IMR-90 (cell line): Measurements from ENCODE around the gene RPL31. TPM values are rescaled to one million over a fixed set of nuclear protein-coding genes. Genes with fewer than 3 reads are reported as not detected.

Source experiments
- ATAC-seq: fragments of 200-7000 bp; cut with Tn5 transposase; 2 replicates; pipeline ENCODE4 v1.9.1; 2020; ENCODE audit warnings: low read depth, mild to moderate bottlenecking, moderate library complexity
- BruUV-seq: library from RNA; stranded (reverse); fragments of 400-500 nt; replicated peaks from 2 replicates; lab custom pipeline; 2021; lab: Mats Ljungman, UMichigan
- CTCF ChIA-PET: fragments of 300-600 bp; formaldehyde crosslinking; extraction: SDS; loops from one replicate; lab custom pipeline; 2021; ENCODE audit warnings: antibody characterized with exemption; lab: Yijun Ruan, JAX
- POLR2A ChIA-PET: fragments of 300-600 bp; sonication (Branson Sonifier 250); formaldehyde crosslinking; loops from one replicate; lab custom pipeline; 2022; ENCODE audit warnings: antibody characterized with exemption; ENCODE audit not compliant: unreplicated experiment; lab: Charles Lee
- DNase-seq: peaks from one replicate; pipeline ENCODE4 v3.0.0; 2013
- H2AFZ ChIP-seq: replicated peaks from 2 replicates; pipeline ENCODE3; 2013; ENCODE audit warnings: low read length, mild to moderate bottlenecking; ENCODE audit not compliant: poor library complexity
- H2AK5ac ChIP-seq: 2 replicates; pipeline ENCODE4 v1.6.1; 2013; ENCODE audit warnings: low read depth, low read length, inconsistent platforms
- H2AK9ac ChIP-seq: replicated peaks from 2 replicates; pipeline ENCODE3; 2013; ENCODE audit warnings: mild to moderate bottlenecking, low read depth, low read length, moderate library complexity; ENCODE audit not compliant: poor library complexity
- H2BK120ac ChIP-seq: 2 replicates; pipeline ENCODE4 v1.6.1; 2013; ENCODE audit warnings: low read depth, low read length, inconsistent platforms
- H2BK15ac ChIP-seq: 3 replicates; pipeline ENCODE4 v1.6.1; 2013; ENCODE audit warnings: low read depth, low read length, inconsistent platforms
- H2BK20ac ChIP-seq: 2 replicates; pipeline ENCODE4 v1.6.1; 2013; ENCODE audit warnings: low read depth, mild to moderate bottlenecking, inconsistent platforms, low read length, moderate library complexity
- H2BK5ac ChIP-seq: 2 replicates; pipeline ENCODE4 v1.6.1; 2013; ENCODE audit warnings: mild to moderate bottlenecking, low read depth, low read length, inconsistent platforms; ENCODE audit not compliant: poor library complexity, severe bottlenecking
- H3K14ac ChIP-seq: replicated peaks from 2 replicates; pipeline ENCODE4 v1.6.1; 2013; ENCODE audit warnings: low read depth, low read length, inconsistent platforms
- H3K18ac ChIP-seq: 2 replicates; pipeline ENCODE4 v1.6.1; 2013; ENCODE audit warnings: low read depth, low read length, control low read depth
- H3K23ac ChIP-seq: 2 replicates; pipeline ENCODE4 v1.6.1; 2013; ENCODE audit warnings: low read depth, low read length, inconsistent platforms
- H3K27ac ChIP-seq: 2 replicates; pipeline ENCODE4 v1.5.1; 2013; ENCODE audit warnings: mild to moderate bottlenecking, control low read depth, low read length; ENCODE audit not compliant: insufficient read depth
- H3K27me3 ChIP-seq: 2 replicates; pipeline ENCODE4 v1.6.1; 2013; ENCODE audit warnings: low read length; ENCODE audit not compliant: control insufficient read depth, insufficient read depth
- H3K36me3 ChIP-seq: 2 replicates; pipeline ENCODE4 v1.6.1; 2013; ENCODE audit warnings: low read length, mixed read lengths; ENCODE audit not compliant: control insufficient read depth, insufficient read depth
- H3K4ac ChIP-seq: 2 replicates; pipeline ENCODE4 v1.6.1; 2013; ENCODE audit warnings: low read depth, low read length, inconsistent platforms
- H3K4me1 ChIP-seq: 2 replicates; pipeline ENCODE4 v1.6.1; 2013; ENCODE audit warnings: low read length, mixed read lengths; ENCODE audit not compliant: control insufficient read depth, insufficient read depth
- H3K4me2 ChIP-seq: 2 replicates; pipeline ENCODE4 v1.6.1; 2013; ENCODE audit warnings: low read depth, mild to moderate bottlenecking, control low read depth, low read length, moderate library complexity
- H3K4me3 ChIP-seq: 2 replicates; pipeline ENCODE4 v1.5.1; 2013; ENCODE audit warnings: low read depth, mild to moderate bottlenecking, control low read depth, low read length, moderate library complexity; ENCODE audit not compliant: insufficient read depth
- H3K56ac ChIP-seq: 2 replicates; pipeline ENCODE4 v1.6.1; 2013; ENCODE audit warnings: low read length, inconsistent platforms; ENCODE audit not compliant: insufficient read depth; ENCODE audit errors: extremely low read depth
- H3K79me1 ChIP-seq, 2 experiments: 2 replicates each; pipeline ENCODE4 v1.6.1; 2013; ENCODE audit warnings: low read length in 2 of 2, inconsistent platforms in 1 of 2, low read depth in 1 of 2
- H3K9ac ChIP-seq: 2 replicates; pipeline ENCODE4 v1.6.1; 2013; ENCODE audit warnings: low read depth, low read length, control low read depth
- H3K9me1 ChIP-seq: 2 replicates; pipeline ENCODE4 v1.6.1; 2013; ENCODE audit warnings: low read length, inconsistent platforms; ENCODE audit not compliant: insufficient read depth
- H3K9me3 ChIP-seq: 2 replicates; pipeline ENCODE4 v1.6.1; 2013; ENCODE audit warnings: low read length; ENCODE audit not compliant: control insufficient read depth, insufficient read depth
- H4K20me1 ChIP-seq: 2 replicates; pipeline ENCODE4 v1.6.1; 2013; ENCODE audit warnings: low read length, inconsistent platforms; ENCODE audit not compliant: insufficient read depth
- H4K5ac ChIP-seq: 2 replicates; pipeline ENCODE4 v1.6.1; 2013; ENCODE audit warnings: mild to moderate bottlenecking, low read depth, low read length, control low read depth
- H4K8ac ChIP-seq, 2 experiments: 2 replicates each; pipeline ENCODE4 v1.6.1; 2013; ENCODE audit warnings: low read depth in 2 of 2, low read length in 2 of 2, control low read depth in 1 of 2, inconsistent platforms in 1 of 2
- H4K91ac ChIP-seq: 2 replicates; pipeline ENCODE4 v1.6.1; 2013; ENCODE audit warnings: low read depth, low read length, inconsistent platforms; ENCODE audit not compliant: insufficient read depth
- BHLHE40 ChIP-seq: fragments of 150-350 bp; IDR thresholded peaks from 2 replicates; pipeline ENCODE4 v1.6.1; 2016; ENCODE audit warnings: mild to moderate bottlenecking, low read depth, low read length
- CEBPB ChIP-seq: IDR thresholded peaks from 2 replicates; pipeline ENCODE4 v1.6.1; 2012; ENCODE audit warnings: low read depth, low read length, improper control_type of control experiment
- CTCF ChIP-seq: conservative IDR thresholded peaks from 2 replicates; pipeline ENCODE4 v1.5.1; 2012; ENCODE audit warnings: mild to moderate bottlenecking, low read depth, low read length, improper control_type of control experiment
- FOS ChIP-seq: fragments of 150-350 bp; IDR thresholded peaks from 2 replicates; pipeline ENCODE4 v1.6.1; 2016; ENCODE audit warnings: low read depth, low read length
- MAFK ChIP-seq: IDR thresholded peaks from 2 replicates; pipeline ENCODE4 v1.6.1; 2012; ENCODE audit warnings: low read depth, low read length, improper control_type of control experiment
- MAZ ChIP-seq: IDR thresholded peaks from 2 replicates; pipeline ENCODE4 v1.6.1; 2012; ENCODE audit warnings: low read depth, mild to moderate bottlenecking, low read length, improper control_type of control experiment, moderate library complexity, borderline replicate concordance
- MXI1 ChIP-seq: IDR thresholded peaks from 2 replicates; pipeline ENCODE4 v1.6.1; 2012; ENCODE audit warnings: low read depth, mild to moderate bottlenecking, low read length, moderate library complexity, borderline replicate concordance
- NFE2L2 ChIP-seq: fragments of 150-350 bp; IDR thresholded peaks from 2 replicates; pipeline ENCODE4 v1.6.1; 2016; ENCODE audit warnings: low read depth, mild to moderate bottlenecking, low read length
- POLR2A ChIP-seq: IDR thresholded peaks from 2 replicates; pipeline ENCODE4 v1.6.1; 2012; ENCODE audit warnings: mild to moderate bottlenecking, low read depth, low read length
- RFX5 ChIP-seq: IDR thresholded peaks from 2 replicates; pipeline ENCODE4 v1.8.0; 2012; ENCODE audit warnings: low read depth, mild to moderate bottlenecking, low read length, moderate library complexity
- SMC3 ChIP-seq: fragments of 150-350 bp; IDR thresholded peaks from 2 replicates; pipeline ENCODE4 v1.6.1; 2016; ENCODE audit warnings: low read depth, mild to moderate bottlenecking, antibody characterized with exemption, low read length, moderate library complexity
- WGBS, 2 experiments: methylation state at CpG; one replicate each; pipeline versions ENCODE4 v1.1.5 to v1.1.7; 2013; ENCODE audit warnings: missing lambda C conversion rate in 2 of 2; ENCODE audit not compliant: insufficient read length in 1 of 2; ENCODE audit errors: extremely low coverage in 2 of 2; 5-methylcytosine and 5-hydroxymethylcytosine counted together
- dilution Hi-C: fragments of 300-500 bp; cut with HindIII; formaldehyde crosslinking; loops from one replicate; pipeline ENCODE4 v1.14.3; 2018; ENCODE audit warnings: low sequenced_read_pairs; ENCODE audit not compliant: unreplicated experiment
- in situ Hi-C: fragments of 300-500 bp; cut with MboI; formaldehyde crosslinking; loops from 3 replicates; pipeline ENCODE4 v1.14.3; 2019; ENCODE audit warnings: low sequenced_read_pairs, inconsistent platforms, mixed read lengths
- intact Hi-C: fragments of 100-400 bp; cut with micrococcal nuclease; formaldehyde crosslinking; loops from 2 replicates; pipeline ENCODE4 v1.10.0; 2022
- polyA plus RNA-seq, 3 experiments: library from polyadenylated mRNA; depleted of rRNA; stranded (reverse); fragments of >200 nt; gene quantifications; 2 replicates each; pipeline ENCODE4 v1.2.3, GENCODE V29; 2012; ENCODE audit warnings: low replicate concordance in 1 of 3
- total RNA-seq: library from RNA; depleted of rRNA; stranded (reverse); fragments of >200 nt; gene quantifications from 2 replicates; pipeline ENCODE4 v1.2.3, GENCODE V29; 2012
- TF ChIP-seq, protein P1 (sequence below): fragments of 150-350 bp; IDR thresholded peaks from 2 replicates; pipeline ENCODE4 v1.6.1; 2017; ENCODE audit warnings: mild to moderate bottlenecking, antibody characterized with exemption, low read length, low read depth
- TF ChIP-seq, protein P2 (sequence below): fragments of 150-350 bp; IDR thresholded peaks from 2 replicates; pipeline ENCODE4 v1.6.1; 2016; ENCODE audit warnings: low read depth, mild to moderate bottlenecking, low read length, moderate library complexity, borderline replicate concordance

The RPL31 gene
- total and polyA plus RNA-seq, 2 of the 4 experiments (the other 2 are of a cell fraction): 358 to 2,908 TPM

- dilution Hi-C loops (no loop called here), in situ Hi-C loops (no loop called here), intact Hi-C loops (loop anchor here (5.0 kb wide), 1 partner anchor 268 kb away; no protein-coding TSS in a partner anchor)
- no peak overlapping the region for H3K4me3 ChIP-seq
- H3K9ac ChIP-seq: no peak overlapping the region
- H3K4me2 ChIP-seq: no peak overlapping the region
- H3K18ac ChIP-seq: no peak overlapping the region
- H2BK15ac ChIP-seq: no peak overlapping the region
- DNase-seq (no peak), ATAC-seq (no peak)
- H4K5ac ChIP-seq: no peak overlapping the region
- no peak overlapping the region for H3K23ac ChIP-seq
- H3K4ac ChIP-seq: no peak overlapping the region
- no peak overlapping the region for H2BK20ac ChIP-seq
- no peak overlapping the region for H3K27ac ChIP-seq
- BruUV-seq: no TSS peak
- H3K4me1 ChIP-seq: peaks cover 9% of the 10 kb centered on the region
- H4K20me1 ChIP-seq: peaks cover 28% of the 10 kb centered on the region
- peaks cover 23% of the 10 kb centered on the region for H3K9me1 ChIP-seq
- H3K56ac ChIP-seq: no peak overlapping the region
- H3K36me3 ChIP-seq: peaks cover 22% of the 10 kb centered on the region
- TF ChIP-seq MXI1 (no peak), CEBPB (no peak), RFX5 (no peak), FOS (no peak), SMC3 (no peak), CTCF (no peak), MAFK (no peak), NFE2L2 (no peak), MAZ (no peak), BHLHE40 (no peak), POLR2A (no peak)
- TF ChIP-seq, protein P1, sequence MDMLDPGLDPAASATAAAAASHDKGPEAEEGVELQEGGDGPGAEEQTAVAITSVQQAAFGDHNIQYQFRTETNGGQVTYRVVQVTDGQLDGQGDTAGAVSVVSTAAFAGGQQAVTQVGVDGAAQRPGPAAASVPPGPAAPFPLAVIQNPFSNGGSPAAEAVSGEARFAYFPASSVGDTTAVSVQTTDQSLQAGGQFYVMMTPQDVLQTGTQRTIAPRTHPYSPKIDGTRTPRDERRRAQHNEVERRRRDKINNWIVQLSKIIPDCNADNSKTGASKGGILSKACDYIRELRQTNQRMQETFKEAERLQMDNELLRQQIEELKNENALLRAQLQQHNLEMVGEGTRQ: no peak
- TF ChIP-seq, protein P2, sequence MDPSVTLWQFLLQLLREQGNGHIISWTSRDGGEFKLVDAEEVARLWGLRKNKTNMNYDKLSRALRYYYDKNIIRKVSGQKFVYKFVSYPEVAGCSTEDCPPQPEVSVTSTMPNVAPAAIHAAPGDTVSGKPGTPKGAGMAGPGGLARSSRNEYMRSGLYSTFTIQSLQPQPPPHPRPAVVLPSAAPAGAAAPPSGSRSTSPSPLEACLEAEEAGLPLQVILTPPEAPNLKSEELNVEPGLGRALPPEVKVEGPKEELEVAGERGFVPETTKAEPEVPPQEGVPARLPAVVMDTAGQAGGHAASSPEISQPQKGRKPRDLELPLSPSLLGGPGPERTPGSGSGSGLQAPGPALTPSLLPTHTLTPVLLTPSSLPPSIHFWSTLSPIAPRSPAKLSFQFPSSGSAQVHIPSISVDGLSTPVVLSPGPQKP: no peak
- no peak overlapping the region for H4K8ac ChIP-seq
- no peak overlapping the region for H2AK5ac ChIP-seq
- no peak overlapping the region for H2AFZ ChIP-seq
- CTCF ChIA-PET: no interaction called here
- no peak overlapping the region for H2AK9ac ChIP-seq
- POLR2A ChIA-PET: no interaction called here
- no peak overlapping the region for H2BK5ac ChIP-seq
- no peak overlapping the region for H2BK120ac ChIP-seq
- H3K79me1 ChIP-seq: peaks cover 16 to 24% of the 10 kb centered on the region in 2 experiments
- H3K14ac ChIP-seq: no peak overlapping the region
- no peaks in the 10 kb centered on the region for H3K9me3 ChIP-seq
- no CpG with 5 or more reads among the region's 2 CpGs for WGBS, 2 experiments
- H3K27me3 ChIP-seq: no peaks in the 10 kb centered on the region
- H4K91ac ChIP-seq: no peak overlapping the region
Observed at GRCh38 chr2:100999995-101000394, 2.1 kb upstream of the RPL31 start.
